Measurements from ENCODE around the gene SNAPC5.
"Not testable (repeated sequence)": the region's sequence is repeated elsewhere in the genome, so short reads cannot be mapped to it uniquely, and the experiment has no call there.

The SNAPC5 gene

GRCh38 chr15:66472176-66472999 lies 25.2 kb downstream of the SNAPC5 start:
- TF ChIP-seq CTCF (IDR thresholded peaks at IDR 0.05; ENCODE audit: low read depth, low read length, missing control alignments): no peak
- DNase-seq (ENCODE audit: low read depth): peak; percentile 66
- no peak overlapping the region for H3K4me3 ChIP-seq (ENCODE audit: low read depth, low read length)

GRCh38 chr15:66470825-66471224 lies 26.7 kb downstream of the SNAPC5 start:
- not testable (repeated sequence) for H3K4me3 ChIP-seq (ENCODE audit: low read depth, low read length); DNase-seq (ENCODE audit: low read depth)

GRCh38 chr15:66467162-66468040 lies 30.2 kb downstream of the SNAPC5 start:
- H3K4me3 ChIP-seq (ENCODE audit: low read depth, low read length); DNase-seq (ENCODE audit: low read depth): not testable (repeated sequence)

- not testable (repeated sequence) for DNase-seq (ENCODE audit: low read depth); H3K4me3 ChIP-seq (ENCODE audit: low read depth, low read length)
Measured at GRCh38 chr15:66465294-66465693, 32.3 kb downstream of the SNAPC5 start.

- TF ChIP-seq CTCF (IDR thresholded peaks at IDR 0.05; ENCODE audit: low read depth, low read length, missing control alignments): no peak
- no peak for DNase-seq (ENCODE audit: low read depth)
- no peak overlapping the region for H3K4me3 ChIP-seq (ENCODE audit: low read depth, low read length)
Measured at GRCh38 chr15:66462627-66463026, 34.9 kb downstream of the SNAPC5 start.

- H3K4me3 ChIP-seq (ENCODE audit: low read depth, low read length): no peak overlapping the region
- DNase-seq (ENCODE audit: low read depth): no peak
- no peak for TF ChIP-seq CTCF (IDR thresholded peaks at IDR 0.05; ENCODE audit: low read depth, low read length, missing control alignments)
Measured at GRCh38 chr15:66461917-66462316, 35.6 kb downstream of the SNAPC5 start.

- not testable (repeated sequence) for DNase-seq (ENCODE audit: low read depth); H3K4me3 ChIP-seq (ENCODE audit: low read depth, low read length)
Measured at GRCh38 chr15:66461294-66461693, 36.3 kb downstream of the SNAPC5 start.

GRCh38 chr15:66459818-66460615 lies 37.5 kb downstream of the SNAPC5 start:
- no peak overlapping the region for H3K4me3 ChIP-seq (ENCODE audit: low read depth, low read length)
- DNase-seq (ENCODE audit: low read depth): no peak
- TF ChIP-seq CTCF (IDR thresholded peaks at IDR 0.05; ENCODE audit: low read depth, low read length, missing control alignments): no peak

Measured in GM12864 (cell line).